GM19193 (cell line): ENCODE results near the gene SLC30A3.

ENCODE experiments used
- POLR2A ChIP-seq: IDR thresholded peaks from 4 replicates; pipeline ENCODE4 v1.6.1; 2011; ENCODE audit not compliant: insufficient read depth, insufficient read length; ENCODE audit errors: extremely low read depth

Gene SLC30A3

DNA sequence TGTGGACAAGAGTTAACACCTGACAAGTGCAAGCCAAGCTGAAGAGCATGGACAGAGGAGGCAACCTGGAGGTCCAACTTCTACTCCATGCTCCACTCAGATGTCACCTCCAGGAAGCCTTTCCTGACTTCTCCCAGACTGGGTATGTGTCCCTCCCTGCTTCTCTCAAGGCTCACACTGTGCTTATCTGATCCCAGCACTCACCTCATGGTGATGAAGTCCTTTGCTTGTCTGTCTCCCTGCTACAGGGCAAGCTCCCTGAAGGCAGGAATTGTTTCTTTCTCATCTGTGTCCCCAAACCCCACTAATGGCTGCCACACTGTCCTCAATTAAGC is 2.7 kb upstream of the SLC30A3 start:
- no peak for TF ChIP-seq POLR2A

DNA sequence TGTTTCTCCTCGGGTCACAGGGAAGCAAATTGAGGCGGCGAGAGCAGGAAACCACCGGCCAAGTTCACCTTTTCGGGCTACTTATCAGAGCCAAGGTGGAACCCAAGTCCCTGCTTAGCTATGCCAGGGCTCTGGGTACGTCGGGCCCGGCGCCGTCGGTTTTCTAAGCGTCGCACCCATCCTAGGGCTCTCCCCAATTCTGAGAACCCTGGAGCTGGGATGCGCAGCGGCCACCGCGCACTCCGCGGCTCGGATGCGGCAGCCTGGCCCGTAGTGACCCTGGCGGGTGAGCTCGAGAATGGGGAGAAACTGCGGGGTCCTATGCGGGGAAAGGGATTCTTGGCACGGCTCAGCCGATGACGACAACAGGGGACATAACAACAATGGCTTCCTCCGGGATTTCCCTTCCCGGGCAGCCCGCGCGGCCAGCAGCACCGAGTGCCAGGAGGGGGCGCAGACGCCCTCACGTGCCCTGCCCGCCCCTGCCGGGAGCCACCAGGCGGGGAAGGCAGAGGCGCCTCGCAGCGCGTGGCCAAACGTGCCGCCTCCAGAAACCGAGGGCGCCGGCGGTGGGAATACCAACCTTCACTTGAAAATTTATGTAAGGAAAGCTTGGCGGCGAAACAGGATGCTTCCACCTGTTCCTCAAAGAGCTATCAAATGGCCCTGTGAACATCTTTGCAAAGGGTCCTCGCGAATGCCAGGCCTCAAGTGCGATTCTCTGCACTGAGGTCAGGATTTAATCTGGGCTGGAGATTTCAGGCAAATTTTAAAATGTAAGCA is 2.1 kb upstream of the SLC30A3 start:
- no peak for TF ChIP-seq POLR2A

DNA sequence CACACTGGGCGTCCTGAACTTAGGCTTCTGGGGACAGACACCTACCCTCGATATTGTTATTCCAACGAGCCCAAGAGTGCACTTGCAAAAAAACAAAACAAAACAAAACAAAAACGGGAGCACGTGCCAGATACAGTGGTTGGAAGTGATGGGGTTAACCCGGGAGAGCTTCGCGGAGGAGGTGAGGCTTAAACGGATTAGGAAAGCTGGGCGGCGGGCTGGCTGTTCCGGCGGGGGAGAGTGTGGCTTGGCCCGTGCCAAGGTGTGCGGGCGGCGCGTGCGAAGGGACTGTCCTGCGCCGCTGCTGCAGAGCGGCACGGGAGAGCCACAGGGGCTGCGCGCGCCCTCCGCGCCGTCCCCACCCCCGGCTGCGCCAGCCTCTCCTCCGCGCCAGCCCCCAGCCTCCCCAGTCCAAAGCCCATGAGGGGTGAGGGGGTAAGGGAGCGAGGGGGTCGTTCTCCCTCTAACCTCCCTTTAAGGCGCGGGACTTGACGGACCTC is 1.5 kb upstream of the SLC30A3 start:
- TF ChIP-seq POLR2A, result no peak

DNA sequence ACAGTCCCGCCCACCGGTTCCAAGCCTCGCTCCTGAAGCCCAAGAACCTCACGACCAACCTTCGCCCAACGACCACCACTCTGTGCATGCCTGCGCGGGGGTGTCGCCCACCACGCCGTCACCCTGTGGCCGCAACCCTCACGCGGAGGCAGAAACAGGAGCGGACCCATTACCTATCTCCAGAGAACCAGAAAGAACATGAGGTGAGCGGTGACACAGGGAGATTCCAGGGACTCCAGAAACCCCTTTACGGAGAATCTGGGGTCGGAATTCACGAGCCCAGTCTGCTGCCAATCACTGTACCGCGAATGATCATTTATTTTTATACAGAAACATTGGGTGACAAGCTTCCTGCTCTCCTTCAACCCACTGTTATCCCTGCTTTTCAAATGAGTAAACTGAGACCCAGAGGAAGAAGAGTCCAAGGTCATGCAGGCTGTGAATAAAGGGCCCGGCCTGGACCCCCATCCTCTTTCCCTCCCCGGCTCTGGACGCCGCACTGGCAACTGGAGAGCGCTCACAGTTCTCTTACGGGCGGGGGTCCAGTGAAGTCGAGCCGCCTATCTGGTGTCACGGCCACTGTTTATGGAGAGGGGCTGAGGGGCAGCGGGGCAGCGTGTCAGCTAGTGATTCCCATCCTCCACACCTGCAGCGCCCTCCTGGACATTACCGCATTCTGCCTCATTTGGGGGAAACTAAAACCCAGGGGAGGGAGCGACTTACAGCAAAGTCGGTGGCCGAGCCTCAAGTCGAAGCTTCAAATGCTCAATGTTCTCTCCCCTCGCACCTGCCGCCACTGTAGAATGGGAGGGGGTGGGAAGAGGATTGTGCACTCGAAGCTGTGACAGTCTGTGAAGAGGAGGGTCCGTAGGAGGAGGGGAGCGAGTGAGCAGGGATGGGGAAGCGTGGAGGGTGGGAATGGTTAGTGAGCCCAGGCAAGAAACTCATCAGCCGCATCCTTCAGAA is 723 bp upstream of the SLC30A3 start:
- TF ChIP-seq POLR2A, result no peak

DNA sequence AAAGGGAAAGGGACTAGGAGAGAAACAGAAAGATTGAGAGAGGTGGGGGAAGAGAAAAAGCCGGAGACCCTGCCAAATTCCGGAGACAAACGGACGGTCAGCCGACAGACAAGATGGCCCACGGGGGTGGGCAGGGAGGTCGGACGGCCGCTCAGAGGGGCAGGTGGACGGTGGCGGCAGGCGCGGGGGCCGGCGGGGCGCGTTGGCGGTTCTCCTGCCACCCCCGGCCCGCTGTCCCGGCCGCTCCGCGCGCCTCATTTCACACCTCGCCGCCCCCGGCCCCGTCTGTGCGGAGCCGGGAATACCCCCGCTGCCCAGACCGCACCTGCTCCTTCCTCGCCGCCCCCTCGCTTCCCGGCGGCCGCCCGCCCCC is 935 bp downstream of the SLC30A3 start:
- TF ChIP-seq POLR2A, result no peak

DNA sequence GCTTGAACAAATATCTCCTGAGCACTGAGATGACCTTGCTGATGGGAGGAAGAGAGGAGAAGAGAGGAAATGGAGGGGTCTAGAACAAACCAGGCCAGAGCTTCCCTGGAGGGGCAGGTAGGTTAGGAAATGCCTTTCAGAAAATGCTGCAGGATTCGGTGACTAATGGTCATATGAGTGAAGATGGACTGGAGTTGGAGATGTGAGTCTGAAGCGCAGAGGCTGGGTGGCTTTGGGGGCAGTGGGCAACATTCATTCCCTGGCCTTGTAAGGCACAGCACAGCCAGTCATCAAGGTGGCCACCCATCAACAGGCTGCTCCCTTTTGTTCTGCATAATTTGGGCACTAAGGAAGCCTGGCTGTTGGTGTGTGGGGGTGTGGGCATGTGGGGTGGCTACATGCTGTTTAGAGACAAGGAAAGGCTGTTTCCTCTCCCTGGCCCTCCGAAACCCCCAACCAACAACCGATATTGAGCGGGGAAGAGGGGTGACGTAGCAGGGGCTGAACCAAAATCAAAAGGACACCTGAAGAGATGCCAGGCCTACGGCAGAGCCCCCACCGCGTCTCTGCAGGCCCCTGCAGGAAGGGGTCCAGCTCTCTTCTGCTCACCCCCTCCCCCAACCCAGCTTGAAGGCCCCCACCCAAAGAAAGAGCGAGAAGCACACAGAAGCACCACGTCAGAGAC is 1.5 kb downstream of the SLC30A3 start:
- TF ChIP-seq POLR2A, result no peak

DNA sequence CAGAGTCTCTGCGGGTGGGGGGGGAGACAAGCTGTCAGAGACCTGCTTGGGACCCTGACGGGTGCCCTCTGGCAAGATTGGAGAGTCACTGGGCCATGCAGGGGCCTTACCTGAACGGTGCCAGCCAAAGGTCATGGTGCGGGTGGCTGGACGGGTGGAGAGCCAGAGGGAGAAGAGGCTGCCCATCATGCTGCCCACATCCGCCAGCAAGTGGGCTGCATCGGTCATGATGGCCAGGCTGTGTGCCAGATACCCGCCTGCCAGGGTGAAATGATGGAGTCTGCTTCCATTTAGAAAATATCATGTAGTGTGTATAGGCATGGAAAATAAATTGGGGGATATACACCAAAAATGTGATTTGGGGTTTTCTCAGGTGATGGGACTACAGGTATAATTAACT is 4.8 kb downstream of the SLC30A3 start:
- no peak for TF ChIP-seq POLR2A

DNA sequence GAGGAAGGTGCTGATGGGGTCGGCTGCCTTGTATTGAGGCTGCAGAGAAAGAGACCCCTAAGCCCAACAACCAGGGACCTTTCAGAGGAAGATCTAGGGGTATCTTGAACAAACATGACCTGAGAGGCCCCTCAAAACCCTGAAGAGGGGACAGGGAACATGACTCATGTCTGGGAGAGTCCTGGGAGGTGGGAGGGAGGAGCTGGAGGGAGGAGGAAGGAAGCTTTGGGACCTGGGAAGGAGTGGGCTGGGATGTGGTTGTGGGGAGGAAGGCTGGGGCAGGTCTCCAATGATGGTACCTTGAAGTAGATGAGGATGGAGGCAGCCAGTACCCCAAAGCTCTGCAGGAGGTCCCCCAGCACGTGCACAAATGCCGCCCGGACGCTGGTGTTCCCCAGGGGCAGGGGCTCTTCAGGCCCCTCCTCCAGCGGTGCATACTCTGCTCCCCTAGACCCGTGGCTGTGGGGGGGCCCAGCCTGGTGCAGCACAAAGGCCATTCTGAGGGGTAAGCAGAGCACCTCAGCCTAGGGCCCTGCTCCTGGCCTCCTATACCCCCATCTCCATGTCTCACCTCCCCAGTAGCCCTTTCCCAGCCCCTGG is 5.9 kb downstream of the SLC30A3 start:
- no peak for TF ChIP-seq POLR2A

DNA sequence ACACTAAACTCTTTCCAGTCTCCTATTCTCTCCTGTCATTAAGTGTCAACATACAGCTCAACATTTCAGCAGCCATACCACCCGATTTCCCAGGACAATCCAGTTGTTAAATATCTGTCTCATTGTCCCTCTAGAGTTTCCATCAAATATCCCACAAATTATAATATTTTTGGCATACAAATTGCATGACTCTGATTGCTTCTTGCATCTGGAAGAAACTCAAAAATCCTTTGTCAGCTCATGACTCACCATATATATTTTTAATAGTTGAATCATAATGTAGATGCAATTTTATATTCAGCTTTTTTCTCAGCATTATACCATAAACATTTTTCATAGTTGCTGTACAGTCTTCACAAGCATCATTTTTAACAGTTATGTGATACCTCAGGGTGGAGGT is 7.2 kb downstream of the SLC30A3 start:
- no peak for TF ChIP-seq POLR2A

DNA sequence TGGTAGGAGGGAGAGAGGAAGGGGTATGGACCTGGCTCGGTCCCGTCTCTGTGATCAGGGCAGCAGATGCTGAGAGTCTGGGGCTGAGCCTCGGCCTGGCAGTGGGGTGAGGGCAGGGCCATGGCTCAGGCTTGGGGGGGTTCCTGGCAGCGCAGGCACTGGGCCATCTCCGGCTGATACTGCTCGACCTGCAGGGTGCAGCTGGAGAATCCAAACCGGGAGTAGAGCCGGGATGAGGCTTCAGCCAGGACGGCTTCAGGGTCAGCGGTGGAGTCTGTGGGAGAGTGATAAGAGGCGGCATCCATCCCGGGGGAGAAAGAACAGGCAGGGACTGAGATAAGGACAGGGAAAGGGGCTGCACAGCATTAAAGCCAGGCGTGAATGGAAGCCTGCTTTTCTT is 7.7 kb downstream of the SLC30A3 start:
- TF ChIP-seq POLR2A, result no peak

DNA sequence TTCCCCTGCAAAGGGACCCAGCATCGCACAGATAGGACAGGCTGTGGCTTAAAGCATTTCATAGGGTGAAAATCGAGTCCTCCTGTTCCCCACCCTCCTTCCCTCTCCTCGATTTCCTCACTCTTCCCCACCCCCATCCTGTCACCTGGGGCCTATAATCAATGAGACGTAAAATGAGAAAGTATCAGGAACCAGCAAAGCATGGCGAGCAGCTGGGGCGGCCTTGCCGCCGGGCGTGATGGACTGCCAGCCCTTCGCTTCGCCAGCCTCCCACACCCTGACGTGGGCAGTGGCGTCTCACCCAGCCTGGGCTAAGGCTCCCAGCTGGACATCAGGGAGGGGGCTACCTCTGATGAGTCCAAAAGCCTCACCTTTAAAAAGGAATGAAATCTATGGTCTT is 11.1 kb downstream of the SLC30A3 start:
- no peak for TF ChIP-seq POLR2A

DNA sequence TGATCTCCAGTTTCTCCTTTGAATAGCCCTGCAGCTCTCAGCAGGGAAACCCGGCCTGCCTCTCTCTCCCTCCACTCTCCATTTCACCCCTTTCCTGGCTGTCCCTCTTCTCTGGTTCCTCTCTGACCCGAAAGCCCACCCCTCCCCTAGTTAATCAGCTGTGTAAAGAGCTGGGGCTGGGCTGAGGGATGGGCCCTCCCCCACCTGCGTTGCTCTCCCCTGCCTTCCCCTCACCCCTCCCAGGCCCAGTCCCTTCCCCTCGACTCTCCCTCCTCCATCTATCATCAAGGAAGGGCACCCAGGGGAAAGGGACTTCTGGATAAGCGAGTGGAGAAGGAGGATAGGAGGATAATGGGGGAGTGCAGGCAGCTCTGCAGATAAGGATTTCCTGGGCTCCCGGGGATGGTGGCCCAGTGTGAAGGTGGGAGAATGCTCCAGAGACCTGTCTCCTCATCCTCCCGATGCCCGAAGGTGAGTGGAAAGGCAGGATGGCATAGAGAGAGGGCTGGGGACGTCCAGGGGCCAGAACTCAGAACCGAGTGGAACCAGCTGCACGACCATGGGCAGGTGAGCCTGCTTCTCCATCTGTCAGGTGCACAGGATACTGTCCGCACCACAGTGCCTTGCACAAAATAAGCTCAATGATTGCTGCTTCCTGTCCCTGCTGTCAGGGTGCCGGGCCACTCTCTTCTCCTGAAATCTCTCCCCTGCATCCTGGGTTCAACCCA is 12.0 kb downstream of the SLC30A3 start:
- TF ChIP-seq POLR2A, result no peak

DNA sequence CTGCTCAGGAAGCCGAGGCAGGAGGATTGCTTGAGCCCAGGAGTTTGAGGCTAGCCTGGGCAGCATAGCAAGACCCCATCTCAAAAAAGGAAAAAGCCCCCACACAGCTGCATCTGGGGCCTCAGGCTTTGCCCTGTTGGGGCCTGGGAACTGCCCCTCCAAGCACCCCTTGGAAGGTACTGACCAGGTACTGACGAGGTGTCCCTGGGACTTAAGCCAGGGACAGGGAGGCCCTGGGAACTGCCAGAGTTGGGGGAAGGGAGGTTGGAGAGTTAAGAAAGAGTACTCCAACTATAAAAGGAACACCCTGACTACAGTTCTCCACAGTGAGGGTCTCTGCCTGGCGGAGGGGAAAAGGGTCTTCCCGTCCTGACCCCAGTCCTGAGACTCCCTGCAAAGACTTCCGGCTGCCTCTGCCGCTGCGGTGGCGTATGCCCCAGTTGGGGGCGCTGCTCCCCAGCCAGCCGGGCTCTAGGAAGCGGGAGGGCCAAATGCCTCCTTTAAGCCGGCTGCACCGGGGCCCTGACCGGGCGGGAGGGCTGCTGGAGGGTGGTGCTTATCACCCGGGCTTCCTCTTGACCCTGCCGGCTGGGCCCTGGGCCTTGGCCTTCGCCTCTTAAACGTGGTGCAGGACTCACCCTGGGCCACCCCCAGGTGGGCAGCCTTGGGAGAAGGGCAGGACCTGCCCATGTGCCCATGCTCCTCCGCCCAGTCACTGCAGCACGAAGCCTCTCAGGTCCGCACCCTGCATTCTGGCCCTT is 12.8 kb downstream of the SLC30A3 start:
- no peak for TF ChIP-seq POLR2A
